RKO (cell line): ENCODE data around the gene A3GALT2.

ENCODE experiments used
- DNase-seq: peaks from one replicate; pipeline ENCODE4 v3.0.0-alpha.2; 2016; ENCODE audit warnings: low spot score

Gene A3GALT2

DNA sequence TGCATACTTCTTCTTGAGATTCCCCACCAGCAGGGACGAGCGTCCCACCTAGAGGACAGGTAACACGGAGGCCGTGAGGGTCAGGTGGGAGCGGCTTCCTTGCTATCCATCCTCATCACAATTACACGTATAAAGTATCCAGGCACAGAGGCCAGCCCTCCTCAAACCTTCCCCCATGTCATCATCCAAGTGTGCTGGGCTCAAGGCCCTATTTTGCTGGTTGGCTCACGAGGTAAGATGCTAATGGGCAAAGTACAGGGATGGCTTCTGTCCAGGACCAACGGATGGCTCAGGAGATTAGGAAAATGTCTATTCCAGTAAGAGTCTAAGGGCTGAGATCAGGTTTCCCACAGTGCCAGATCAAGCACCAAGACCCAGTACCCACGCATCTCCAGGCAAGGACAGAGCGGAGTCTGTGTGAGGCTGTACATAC is 11.5 kb upstream of the A3GALT2 start:
- DNase-seq = no peak

- no peak for DNase-seq
Observed at GRCh38 chr1:33331444-33332356, 10.8 kb upstream of the A3GALT2 start.

DNA sequence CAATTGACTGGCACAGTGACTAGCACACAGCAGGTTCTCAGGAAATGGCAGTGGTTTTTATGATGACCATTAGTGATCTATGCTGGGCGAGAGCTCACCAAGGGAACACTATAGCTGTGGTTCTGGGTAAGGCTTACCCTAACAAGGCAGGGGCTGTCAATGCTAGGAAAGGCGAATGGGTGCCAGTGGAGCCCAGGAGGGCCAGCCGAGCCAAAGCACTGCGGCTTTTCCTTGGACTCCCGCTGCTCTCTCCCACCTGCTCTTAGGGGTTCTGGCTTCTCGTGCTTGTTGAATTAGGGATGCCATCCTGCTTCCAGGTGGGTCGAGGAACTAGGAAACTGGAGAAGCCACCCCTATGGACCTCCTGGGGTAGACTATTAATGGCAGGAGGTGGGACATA is 10.0 kb upstream of the A3GALT2 start:
- no peak for DNase-seq

DNA sequence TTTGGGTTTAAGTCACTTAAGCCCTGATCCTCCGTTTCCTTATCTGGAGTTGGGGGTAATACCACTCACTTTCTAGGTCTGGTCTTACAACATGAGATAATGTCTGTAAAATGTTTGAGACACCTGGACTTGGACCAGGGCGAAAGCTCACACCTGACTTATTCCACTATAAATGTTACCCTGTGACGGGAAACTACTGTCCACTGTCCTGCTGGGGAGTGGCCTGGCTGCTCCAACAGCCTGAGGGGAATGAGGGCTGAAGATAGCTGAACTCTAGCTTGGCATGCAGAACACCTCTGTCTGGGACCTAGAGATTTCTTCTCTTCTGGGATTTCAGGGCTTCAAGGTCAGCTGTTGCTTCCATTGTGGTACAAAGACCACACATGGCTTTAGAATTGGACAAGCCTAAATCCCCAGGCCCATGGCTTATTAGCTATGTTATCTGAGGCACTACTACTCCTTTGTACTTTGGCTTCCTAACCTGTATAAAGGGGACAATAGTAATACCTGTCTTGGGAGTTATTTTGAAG is 9.5 kb upstream of the A3GALT2 start:
- DNase-seq = no peak

DNA sequence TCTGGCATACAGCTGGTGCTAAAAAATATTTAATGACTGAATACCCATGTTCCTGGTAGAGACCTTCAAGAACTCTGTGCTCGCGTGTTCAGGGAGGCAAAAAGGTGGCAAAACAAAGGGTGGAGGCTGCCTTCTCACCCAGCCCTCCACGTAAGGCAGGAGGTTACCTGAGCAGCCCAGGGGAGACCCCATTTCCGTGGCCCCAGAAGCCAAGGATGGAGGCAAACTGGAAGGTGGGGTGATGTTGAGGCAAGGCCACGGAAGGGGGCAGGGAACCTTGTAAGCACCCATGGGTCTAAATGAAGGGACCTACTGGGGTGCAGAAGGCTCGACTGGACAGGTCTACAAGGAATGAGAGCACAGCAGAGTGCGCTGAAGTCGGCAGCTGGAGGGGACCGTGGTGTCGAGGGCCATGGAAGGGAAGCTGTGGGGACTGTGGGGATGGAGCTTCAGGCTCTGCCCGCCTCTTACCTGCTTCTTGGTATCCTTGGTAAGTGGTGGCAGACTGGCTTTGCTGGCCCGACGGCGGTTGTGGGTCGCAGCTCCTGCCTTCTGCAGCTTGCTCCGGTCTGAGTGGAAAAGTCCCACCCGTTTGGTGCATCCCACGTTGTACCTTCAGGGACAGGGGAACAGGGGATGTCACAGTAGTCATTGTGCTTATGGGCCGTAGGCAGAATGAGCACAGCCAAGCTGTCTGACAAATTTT is 8.9 kb upstream of the A3GALT2 start:
- no peak for DNase-seq

DNA sequence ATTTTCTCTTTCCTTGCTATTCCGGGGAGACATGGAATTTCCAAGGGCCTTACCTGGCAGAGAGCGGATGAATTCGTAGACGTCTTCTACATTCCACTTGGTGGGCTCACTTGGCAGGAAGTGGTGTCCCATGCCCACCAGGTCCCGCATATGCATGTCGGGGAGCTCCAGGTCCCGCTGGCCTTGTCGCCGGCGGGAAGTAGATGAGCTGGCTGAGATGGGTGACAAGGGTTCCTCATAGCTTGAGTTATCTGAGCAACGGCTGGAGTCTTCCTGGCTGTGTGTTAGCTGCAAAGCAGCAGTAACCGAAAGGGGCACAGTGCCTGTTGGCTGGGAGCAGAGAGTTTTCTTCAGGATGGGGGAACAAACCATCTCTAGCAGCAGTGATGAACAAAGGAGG is 7.9 kb upstream of the A3GALT2 start:
- no peak for DNase-seq

DNA sequence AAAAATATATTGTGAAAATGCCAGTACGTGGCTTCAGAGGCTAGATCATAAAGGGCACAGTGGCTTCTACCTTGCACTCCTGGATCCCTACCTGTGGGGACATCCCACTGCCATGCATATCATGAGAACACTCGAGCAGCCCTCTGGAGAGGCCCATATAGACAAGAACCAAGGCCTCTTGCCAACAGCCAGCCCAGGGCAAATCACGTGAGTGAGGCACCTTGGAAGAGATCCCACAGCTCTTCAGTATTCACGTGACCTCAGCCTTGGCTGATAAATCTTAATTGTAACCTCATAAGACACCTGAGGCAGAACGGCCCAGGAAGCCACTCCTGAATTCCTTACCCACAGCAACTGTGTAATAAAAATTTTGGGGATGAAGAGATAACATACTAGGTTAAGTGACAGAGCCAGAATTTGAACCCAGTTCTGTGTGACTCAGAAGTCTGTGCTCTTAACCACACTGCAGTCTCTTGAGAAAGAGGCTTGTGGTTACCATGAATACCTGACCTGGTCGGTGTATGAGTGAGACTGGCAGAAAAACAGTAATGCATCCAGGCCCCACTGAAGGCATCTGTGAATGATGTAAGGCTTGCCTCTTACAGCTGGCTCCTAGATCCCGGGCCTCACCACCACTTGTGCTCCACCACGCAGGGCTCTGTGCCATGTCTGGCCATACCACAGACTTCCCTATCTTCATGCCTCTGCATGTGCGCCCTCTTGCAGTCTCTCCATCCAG is 6.9 kb upstream of the A3GALT2 start:
- DNase-seq = peak; percentile 50

DNA sequence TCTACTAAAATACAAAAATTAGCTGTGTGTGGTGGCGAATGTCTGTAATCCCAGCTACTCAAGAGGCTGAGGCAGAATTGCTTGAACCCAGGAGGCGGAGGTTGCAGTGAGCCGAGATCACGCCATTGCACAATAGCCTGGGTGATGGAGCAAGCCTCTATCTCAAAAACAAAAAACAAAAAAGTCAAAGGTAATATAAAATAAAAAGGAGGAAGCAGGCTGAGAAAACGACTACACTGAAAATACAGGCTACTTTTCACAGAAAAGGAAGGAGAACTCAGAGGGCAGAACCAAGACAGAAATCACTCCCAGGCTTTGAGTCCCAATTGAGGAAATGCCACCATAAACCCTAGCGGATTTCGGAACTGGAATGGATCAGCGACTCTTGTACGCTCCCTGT is 5.9 kb upstream of the A3GALT2 start:
- DNase-seq = no peak

DNA sequence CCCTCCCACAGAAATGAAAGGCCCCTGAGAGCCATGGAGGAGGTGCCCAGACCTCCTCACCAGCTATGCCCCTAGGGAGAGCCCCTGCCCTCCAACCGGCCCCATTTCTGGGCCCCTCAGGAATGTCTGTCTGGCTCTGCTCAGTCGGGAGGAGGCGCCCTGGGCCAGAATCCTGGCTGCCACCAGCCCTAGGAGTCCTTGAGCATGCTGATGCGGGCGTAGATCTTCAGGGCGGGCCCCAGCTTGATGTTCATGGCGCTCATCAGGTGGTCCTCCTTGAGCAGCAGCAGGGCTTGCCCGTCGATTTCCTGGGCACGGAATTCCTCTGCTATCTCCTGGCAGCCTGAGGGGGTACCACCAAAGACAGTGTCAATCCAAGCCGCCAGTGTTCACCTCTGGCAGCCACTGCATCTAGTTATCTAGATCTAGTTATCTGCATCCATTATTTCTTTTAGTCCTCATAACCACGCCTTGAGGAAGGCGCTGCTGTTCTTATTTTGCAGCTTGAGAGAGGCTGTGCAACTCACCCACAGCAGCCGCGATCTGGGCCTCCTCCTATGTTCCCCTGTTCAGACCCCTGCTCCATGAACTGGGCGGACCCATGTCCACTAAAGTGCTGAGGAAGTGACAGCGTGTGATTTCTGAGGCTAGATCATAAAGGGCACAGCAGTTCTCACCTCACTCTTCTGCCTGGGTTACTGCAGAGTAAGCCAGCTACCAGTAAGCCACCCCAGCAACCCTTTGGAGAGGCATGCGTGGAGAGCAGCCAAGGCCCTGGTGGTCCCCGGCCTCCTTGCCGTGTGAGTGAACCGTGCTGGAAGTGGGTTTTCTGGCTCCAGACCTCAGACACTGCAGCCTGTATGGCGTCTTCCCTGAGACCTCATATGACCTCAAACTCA is 4.0 kb upstream of the A3GALT2 start:
- DNase-seq = no peak

DNA sequence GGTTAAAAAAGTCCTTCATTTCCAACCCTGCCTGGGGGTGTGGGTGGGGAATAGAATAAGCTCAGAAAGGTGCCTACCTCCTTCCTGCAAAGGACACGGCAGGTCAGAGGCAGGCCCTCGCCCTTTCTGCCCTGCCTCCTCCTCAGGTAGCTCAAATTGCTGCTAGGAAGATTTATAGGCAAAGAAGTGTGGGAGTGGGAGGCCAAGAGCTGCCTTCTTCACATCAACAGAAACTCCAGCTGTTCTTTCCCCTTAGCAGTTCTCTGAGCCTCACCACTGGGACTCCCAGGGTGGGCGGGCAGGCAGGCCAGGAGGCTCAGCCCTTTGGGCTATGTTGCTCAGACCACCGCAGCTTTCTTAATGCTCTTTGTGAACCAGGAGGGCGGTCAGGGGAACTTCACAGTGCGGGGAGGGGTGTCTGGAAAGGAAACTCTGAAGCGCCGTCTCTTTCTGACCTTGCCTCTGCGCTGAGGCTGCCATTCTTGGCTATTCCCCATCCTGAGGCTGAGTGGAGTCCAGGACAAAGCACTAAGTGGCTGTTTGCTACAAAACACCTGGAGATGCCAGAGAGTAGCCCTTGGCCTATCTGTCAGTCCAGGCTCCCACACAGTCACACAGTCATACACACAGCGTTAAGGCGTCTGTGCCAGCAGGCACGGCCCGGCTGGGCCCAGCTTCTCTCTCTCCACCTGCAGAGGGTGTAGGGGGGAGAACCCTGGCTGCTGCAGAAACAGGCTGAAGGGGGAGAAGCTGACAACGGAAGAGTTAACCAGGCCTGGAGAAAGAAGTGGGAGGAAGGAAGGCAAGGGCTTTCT is 3.0 kb upstream of the A3GALT2 start:
- DNase-seq = no peak

GRCh38 chr1:33322870-33323585 is 2.1 kb upstream of the A3GALT2 start:
- no peak for DNase-seq

- DNase-seq = no peak
Observed at GRCh38 chr1:33322109-33322508, 1.2 kb upstream of the A3GALT2 start.

- DNase-seq = no peak
Observed at GRCh38 chr1:33321178-33321577, 280 bp upstream of the A3GALT2 start.

GRCh38 chr1:33319949-33320618 is 814 bp downstream of the A3GALT2 start:
- no peak for DNase-seq

DNA sequence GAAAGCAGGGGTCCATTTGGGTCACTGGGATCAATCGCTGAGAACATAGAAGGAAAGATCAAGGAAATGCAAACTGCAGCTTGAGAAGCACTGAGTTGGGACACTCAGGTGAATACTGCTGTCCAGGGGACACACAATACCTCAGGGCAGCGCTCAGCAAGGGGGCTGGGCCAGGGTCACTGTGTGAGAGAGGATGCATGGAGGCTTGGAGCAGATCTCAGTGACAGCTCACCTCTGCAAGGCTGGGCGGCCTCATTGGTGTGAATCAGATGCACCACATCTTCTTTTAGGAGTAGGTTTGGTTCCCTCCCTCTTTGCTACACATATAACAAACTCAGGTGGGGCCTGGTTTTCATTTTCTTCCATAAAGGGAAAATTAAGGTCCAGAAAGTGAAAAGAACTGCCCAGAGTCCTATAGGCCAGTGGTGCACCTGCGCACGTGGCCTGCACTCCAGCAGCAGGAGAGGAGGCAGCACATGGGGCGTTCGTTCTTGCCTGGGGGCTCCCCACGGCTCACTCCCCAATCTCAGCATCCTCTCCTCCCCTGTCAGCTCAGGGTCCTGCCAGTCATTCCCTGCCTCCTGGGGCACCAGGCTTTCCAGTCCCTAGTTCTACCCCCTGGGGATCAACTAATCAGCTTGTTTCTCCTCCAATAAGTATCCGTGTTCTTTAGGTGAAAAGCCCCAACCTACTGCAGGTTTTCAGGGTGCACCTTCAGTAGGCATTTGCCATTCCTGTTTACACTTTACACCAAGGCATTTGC is 1.5 kb downstream of the A3GALT2 start:
- DNase-seq = no peak

- no peak for DNase-seq
Observed at GRCh38 chr1:33317946-33318345, 3.0 kb downstream of the A3GALT2 start.

- DNase-seq = no peak
Observed at GRCh38 chr1:33317354-33317753, 3.5 kb downstream of the A3GALT2 start.

- DNase-seq = no peak
Observed at GRCh38 chr1:33316601-33317000, 4.3 kb downstream of the A3GALT2 start.
